ENCODE measurements around the gene TMEFF2. TPM values are rescaled to one million over a fixed set of nuclear protein-coding genes. Genes with fewer than 3 reads are reported as not detected.
A peak's percentile ranks its signal among the peaks of the same experiment; 100 is the strongest.

Gene TMEFF2
- total and polyA plus RNA-seq, 2 of the 4 experiments (the other 2 are of a cell fraction): 1.3 to 3.0 TPM

GRCh38 chr2:191907091-191907490 is 287.6 kb downstream of the TMEFF2 start:
- Histone ChIP-seq H3K9me3 (ENCODE audit: control insufficient read depth, insufficient read depth, low read length) (no peaks in the 10 kb centered on the region), H3K23ac (ENCODE audit: low read depth, low read length) (no peak overlapping the region), H3K56ac (ENCODE audit: extremely low read depth, insufficient read depth, low read length) (no peak overlapping the region), H4K5ac (ENCODE audit: low read depth, low read length) (no peak overlapping the region), H3K4me2 (ENCODE audit: low read depth, low read length) (no peak overlapping the region), H2BK15ac (ENCODE audit: low read depth, low read length) (no peak overlapping the region), H3K14ac (replicated peaks; ENCODE audit: low read depth, low read length) (no peak overlapping the region), H3K4ac (ENCODE audit: low read depth, low read length) (no peak overlapping the region), H2BK20ac (ENCODE audit: low read depth, low read length) (no peak overlapping the region), H2AK5ac (ENCODE audit: low read depth, low read length) (no peak overlapping the region), H4K8ac (ENCODE audit: low read depth in 2 of 2, low read length in 2 of 2) (no peak overlapping the region), H3K79me1 (ENCODE audit: low read depth in 1 of 2, low read length in 2 of 2) (no peaks in the 10 kb centered on the region), H4K91ac (ENCODE audit: insufficient read depth, low read depth, low read length) (no peak overlapping the region), H3K9ac (ENCODE audit: low read depth, low read length) (no peak overlapping the region), H3K4me1 (ENCODE audit: control insufficient read depth, insufficient read depth, low read length) (peaks cover 2% of the 10 kb centered on the region), H4K20me1 (ENCODE audit: insufficient read depth, low read length) (no peaks in the 10 kb centered on the region), H2AK9ac (replicated peaks; ENCODE audit: low read depth, low read length, poor library complexity) (no peak overlapping the region), H3K4me3 (ENCODE audit: insufficient read depth, low read depth, low read length) (no peak overlapping the region), H2AFZ (replicated peaks; ENCODE audit: low read length, poor library complexity) (no peak overlapping the region), H3K27me3 (ENCODE audit: control insufficient read depth, insufficient read depth, low read length) (no peaks in the 10 kb centered on the region), H2BK120ac (ENCODE audit: low read depth, low read length) (no peak overlapping the region), H3K9me1 (ENCODE audit: insufficient read depth, low read length) (no peaks in the 10 kb centered on the region), H3K36me3 (ENCODE audit: control insufficient read depth, insufficient read depth, low read length) (no peaks in the 10 kb centered on the region), H3K18ac (ENCODE audit: low read depth, low read length) (no peak overlapping the region; the same call in 1 of the 2 replicates), H2BK5ac (ENCODE audit: low read depth, low read length, poor library complexity, severe bottlenecking) (no peak overlapping the region), H3K27ac (ENCODE audit: insufficient read depth, low read length) (no peak overlapping the region)
- intact Hi-C loops (cut with micrococcal nuclease): no loop called here
- ChIA-PET POLR2A (ENCODE audit: unreplicated experiment) (interaction anchor here (0.6 kb wide), 1 partner anchor 231 kb away, joined by 5 read pairs; no protein-coding TSS in a partner anchor), CTCF (interaction anchor here (0.5 kb wide), 1 partner anchor 286 kb away, joined by 8 read pairs; no protein-coding TSS in a partner anchor)
- no peak for ATAC-seq (ENCODE audit: low read depth)
- no TSS peak for BruUV-seq (replicated peaks)
- in situ Hi-C loops (cut with MboI; ENCODE audit: low sequenced_read_pairs): no loop called here
- DNase-seq: peak; percentile 14
- no peak for TF ChIP-seq MXI1 (IDR thresholded peaks at IDR 0.05; ENCODE audit: borderline replicate concordance, low read depth, low read length)
- TF ChIP-seq CHD1 (IDR thresholded peaks at IDR 0.05; ENCODE audit: low read depth, low read length): no peak
- no peak for TF ChIP-seq NFE2L2 (IDR thresholded peaks at IDR 0.05; ENCODE audit: low read depth, low read length)
- TF ChIP-seq POLR2A (IDR thresholded peaks at IDR 0.05; ENCODE audit: low read depth, low read length): no peak
- TF ChIP-seq BHLHE40 (IDR thresholded peaks at IDR 0.05; ENCODE audit: low read depth, low read length): no peak
- TF ChIP-seq USF2 (IDR thresholded peaks at IDR 0.05; ENCODE audit: low read depth, low read length): no peak
- TF ChIP-seq FOS (IDR thresholded peaks at IDR 0.05; ENCODE audit: low read depth, low read length): no peak
- no peak for TF ChIP-seq CTCF (conservative IDR thresholded peaks at IDR 0.05; ENCODE audit: low read depth, low read length)
- no peak for TF ChIP-seq RAD21 (IDR thresholded peaks at IDR 0.05; ENCODE audit: low read length)
- TF ChIP-seq MAFK (IDR thresholded peaks at IDR 0.05; ENCODE audit: low read depth, low read length): no peak
- TF ChIP-seq, protein P1, sequence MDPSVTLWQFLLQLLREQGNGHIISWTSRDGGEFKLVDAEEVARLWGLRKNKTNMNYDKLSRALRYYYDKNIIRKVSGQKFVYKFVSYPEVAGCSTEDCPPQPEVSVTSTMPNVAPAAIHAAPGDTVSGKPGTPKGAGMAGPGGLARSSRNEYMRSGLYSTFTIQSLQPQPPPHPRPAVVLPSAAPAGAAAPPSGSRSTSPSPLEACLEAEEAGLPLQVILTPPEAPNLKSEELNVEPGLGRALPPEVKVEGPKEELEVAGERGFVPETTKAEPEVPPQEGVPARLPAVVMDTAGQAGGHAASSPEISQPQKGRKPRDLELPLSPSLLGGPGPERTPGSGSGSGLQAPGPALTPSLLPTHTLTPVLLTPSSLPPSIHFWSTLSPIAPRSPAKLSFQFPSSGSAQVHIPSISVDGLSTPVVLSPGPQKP (IDR thresholded peaks at IDR 0.05; ENCODE audit: borderline replicate concordance, low read depth, low read length): no peak
- TF ChIP-seq RCOR1 (IDR thresholded peaks at IDR 0.05; ENCODE audit: insufficient replicate concordance, low read length): no peak
- no peak for TF ChIP-seq RFX5 (IDR thresholded peaks at IDR 0.05; ENCODE audit: low read depth, low read length)
- no peak for TF ChIP-seq MAZ (IDR thresholded peaks at IDR 0.05; ENCODE audit: borderline replicate concordance, low read depth, low read length)
- no peak for TF ChIP-seq SMC3 (IDR thresholded peaks at IDR 0.05; ENCODE audit: low read depth, low read length)
- TF ChIP-seq CEBPB (IDR thresholded peaks at IDR 0.05; ENCODE audit: low read depth, low read length): no peak
- dilution Hi-C loops (cut with HindIII; ENCODE audit: low sequenced_read_pairs, unreplicated experiment): no loop called here

Data from IMR-90 (cell line).